ENCODE data around the gene PTK6. TPM values are rescaled to one million over a fixed set of nuclear protein-coding genes. Genes with fewer than 3 reads are reported as not detected.
A peak's percentile ranks its signal among the peaks of the same experiment; 100 is the strongest.

PTK6 gene
- total and polyA plus RNA-seq, 2 experiments from 2014 or later: 0.27 to 1.1 TPM

DNA sequence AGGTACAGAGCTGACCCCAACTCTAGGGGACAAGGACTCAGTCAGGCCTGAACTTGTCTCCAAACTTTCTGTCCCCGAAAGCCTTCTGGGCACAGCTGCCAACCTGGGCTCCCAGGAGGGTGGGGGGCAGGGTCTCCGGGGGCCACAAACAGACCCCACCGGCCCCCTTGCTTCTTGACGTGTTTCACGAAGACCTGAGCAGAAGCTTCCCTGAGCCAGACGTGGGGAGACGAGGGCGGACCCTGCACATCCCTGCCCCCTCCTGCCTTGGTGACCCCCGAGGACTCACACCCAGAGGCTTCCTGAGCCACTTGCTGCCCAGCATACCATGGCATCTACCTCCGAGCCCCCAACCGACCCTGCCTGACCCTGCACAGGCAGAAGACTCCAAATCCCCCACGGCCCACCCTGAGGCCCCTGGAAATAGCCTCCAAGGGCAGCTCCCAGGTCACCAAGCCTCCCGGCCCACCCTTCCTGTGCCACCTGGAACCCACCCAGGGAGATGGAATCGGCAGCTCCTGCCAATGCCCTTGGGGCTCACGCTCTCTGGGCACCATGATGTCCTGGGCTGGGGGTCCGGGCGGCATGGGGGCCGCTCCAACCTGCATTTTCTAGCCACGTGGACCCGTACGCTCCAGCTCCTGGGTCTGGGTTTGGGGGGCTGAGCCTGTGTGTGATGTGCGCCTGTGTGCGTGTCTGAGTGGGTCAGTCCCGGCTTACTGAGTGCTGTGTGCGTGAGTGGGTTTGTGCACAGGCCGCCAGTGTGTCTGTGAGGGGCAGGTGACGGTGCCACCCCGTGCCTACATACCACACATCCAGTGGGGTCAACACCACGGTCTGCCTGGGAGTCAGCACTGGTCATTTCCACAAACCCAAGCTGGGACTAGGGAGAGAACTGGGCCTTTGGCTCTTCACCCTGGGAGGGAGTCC, 2.5 kb upstream of the PTK6 start:
- 93% methylated on average over 25 of the region's 29 CpGs for WGBS (ENCODE audit: low lambda C conversion rate, missing lambda C conversion rate)
- no peak overlapping the region for H3K27ac ChIP-seq

DNA sequence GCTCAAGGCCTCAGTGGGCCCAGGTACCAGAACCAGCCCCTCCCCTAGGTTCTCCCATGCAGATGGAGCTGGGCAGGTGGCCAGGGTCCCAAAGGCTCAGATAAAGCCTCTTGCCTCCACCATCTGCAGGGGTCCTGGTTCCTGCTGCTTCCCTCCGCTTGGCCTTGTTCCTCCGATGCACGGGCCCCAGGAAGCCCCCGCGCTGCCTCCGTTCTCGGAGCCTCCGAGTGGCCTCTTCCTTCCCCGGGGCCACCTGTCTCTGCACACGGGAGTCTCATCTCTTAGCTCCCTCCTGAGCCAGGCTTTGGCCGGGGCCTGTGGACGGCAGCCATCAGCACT, 1.9 kb upstream of the PTK6 start:
- no peaks in the 10 kb centered on the region for H3K36me3 ChIP-seq (replicated peaks; ENCODE audit: insufficient read depth, low read depth)
- peaks cover 3% of the 10 kb centered on the region for H3K4me1 ChIP-seq (ENCODE audit: insufficient read depth)
- TF ChIP-seq EZH2phosphoT487 (IDR thresholded peaks at IDR 0.05; ENCODE audit: low read depth, severe bottlenecking, unreplicated experiment): no peak
- H3K79me2 ChIP-seq: no peaks in the 10 kb centered on the region
- H3K27ac ChIP-seq: no peak overlapping the region
- H3K27me3 ChIP-seq: no peaks in the 10 kb centered on the region
- H3K4me2 ChIP-seq: no peak overlapping the region
- no peak for DNase-seq (ENCODE audit: low spot score)
- H2AFZ ChIP-seq: no peak overlapping the region
- no peaks in the 10 kb centered on the region for H3K9me2 ChIP-seq (replicated peaks; ENCODE audit: insufficient read depth)
- H3K4me3 ChIP-seq: no peak overlapping the region
- WGBS (ENCODE audit: low lambda C conversion rate, missing lambda C conversion rate): 94% methylated on average over 12 of the region's 12 CpGs
- no peaks in the 10 kb centered on the region for H3K9me3 ChIP-seq (ENCODE audit: low read depth)
- no peaks in the 10 kb centered on the region for H4K20me1 ChIP-seq (ENCODE audit: insufficient read depth, poor library complexity, severe bottlenecking)

More for the DNA sequence above, 2.5 kb upstream of the PTK6 start:
- no peaks in the 10 kb centered on the region for H3K27me3 ChIP-seq
- H3K4me2 ChIP-seq: no peak overlapping the region
- no peaks in the 10 kb centered on the region for H3K9me2 ChIP-seq (replicated peaks; ENCODE audit: insufficient read depth)
- H2AFZ ChIP-seq: no peak overlapping the region
- no peaks in the 10 kb centered on the region for H4K20me1 ChIP-seq (ENCODE audit: insufficient read depth, poor library complexity, severe bottlenecking)
- H3K79me2 ChIP-seq: no peaks in the 10 kb centered on the region
- H3K36me3 ChIP-seq (replicated peaks; ENCODE audit: insufficient read depth, low read depth): no peaks in the 10 kb centered on the region
- H3K9me3 ChIP-seq (ENCODE audit: low read depth): no peaks in the 10 kb centered on the region
- H3K4me3 ChIP-seq: no peak overlapping the region
- TF ChIP-seq EZH2phosphoT487 (IDR thresholded peaks at IDR 0.05; ENCODE audit: low read depth, severe bottlenecking, unreplicated experiment) (no peak), EZH2 (IDR thresholded peaks at IDR 0.05; ENCODE audit: borderline replicate concordance) (no peak)
- TF ChIP-seq, protein P1, sequence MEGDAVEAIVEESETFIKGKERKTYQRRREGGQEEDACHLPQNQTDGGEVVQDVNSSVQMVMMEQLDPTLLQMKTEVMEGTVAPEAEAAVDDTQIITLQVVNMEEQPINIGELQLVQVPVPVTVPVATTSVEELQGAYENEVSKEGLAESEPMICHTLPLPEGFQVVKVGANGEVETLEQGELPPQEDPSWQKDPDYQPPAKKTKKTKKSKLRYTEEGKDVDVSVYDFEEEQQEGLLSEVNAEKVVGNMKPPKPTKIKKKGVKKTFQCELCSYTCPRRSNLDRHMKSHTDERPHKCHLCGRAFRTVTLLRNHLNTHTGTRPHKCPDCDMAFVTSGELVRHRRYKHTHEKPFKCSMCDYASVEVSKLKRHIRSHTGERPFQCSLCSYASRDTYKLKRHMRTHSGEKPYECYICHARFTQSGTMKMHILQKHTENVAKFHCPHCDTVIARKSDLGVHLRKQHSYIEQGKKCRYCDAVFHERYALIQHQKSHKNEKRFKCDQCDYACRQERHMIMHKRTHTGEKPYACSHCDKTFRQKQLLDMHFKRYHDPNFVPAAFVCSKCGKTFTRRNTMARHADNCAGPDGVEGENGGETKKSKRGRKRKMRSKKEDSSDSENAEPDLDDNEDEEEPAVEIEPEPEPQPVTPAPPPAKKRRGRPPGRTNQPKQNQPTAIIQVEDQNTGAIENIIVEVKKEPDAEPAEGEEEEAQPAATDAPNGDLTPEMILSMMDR (IDR thresholded peaks at IDR 0.05; ENCODE audit: poor library complexity): no peak
- DNase-seq (ENCODE audit: low spot score): no peak
- H3K4me1 ChIP-seq (ENCODE audit: insufficient read depth): peaks cover 3% of the 10 kb centered on the region

DNA sequence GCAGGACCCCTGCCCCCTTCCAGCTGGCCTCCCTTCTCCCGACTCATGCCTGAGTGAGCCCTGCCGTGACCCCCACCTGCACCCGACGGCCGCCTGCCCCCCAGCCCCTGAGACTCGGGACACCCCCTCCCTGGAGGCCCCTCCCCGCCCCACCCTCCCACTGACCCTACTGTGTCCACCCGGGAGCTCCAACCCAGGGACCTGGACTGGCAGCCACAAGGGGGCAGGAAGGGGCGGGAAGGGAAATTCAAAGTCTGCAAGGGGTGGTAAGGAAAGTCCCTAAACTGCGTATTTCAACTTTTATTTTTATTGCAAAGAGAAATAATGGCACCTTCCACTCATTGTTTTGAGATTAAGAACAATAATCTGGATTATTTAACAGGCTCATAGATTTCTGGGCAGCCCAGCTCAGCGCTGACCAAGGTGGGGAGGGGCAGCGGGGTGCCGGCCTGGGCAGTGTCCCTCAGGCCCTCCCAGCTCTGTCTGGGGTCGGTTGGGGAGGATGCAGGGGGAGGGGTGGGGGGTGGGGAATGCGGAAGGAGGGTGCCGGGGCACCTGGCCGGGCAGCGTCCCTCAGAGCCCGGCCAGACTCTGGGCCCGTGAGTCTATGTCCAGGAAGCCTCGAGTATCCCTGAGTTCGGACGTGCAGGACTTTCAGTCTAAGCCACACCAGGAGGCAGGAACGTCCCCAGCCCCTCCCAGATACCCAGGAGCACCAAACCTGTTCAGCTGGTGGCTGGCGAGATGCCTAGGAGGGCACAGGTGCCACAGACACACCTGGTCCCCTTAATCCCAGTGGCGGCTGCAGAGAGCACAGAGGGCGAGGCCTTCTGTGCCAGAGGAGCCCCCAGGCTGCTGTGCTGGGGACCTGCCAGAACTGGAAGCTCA, 1.3 kb upstream of the PTK6 start:
- 78% methylated on average over 15 of the region's 27 CpGs for WGBS (ENCODE audit: low lambda C conversion rate, missing lambda C conversion rate)
- Histone ChIP-seq H3K4me3 (no peak overlapping the region), H3K27ac (no peak overlapping the region), H3K79me2 (no peaks in the 10 kb centered on the region), H2AFZ (no peak overlapping the region), H3K9me2 (replicated peaks; ENCODE audit: insufficient read depth) (no peaks in the 10 kb centered on the region), H3K4me2 (peak overlapping the region; percentile 90), H3K36me3 (replicated peaks; ENCODE audit: insufficient read depth, low read depth) (no peaks in the 10 kb centered on the region), H3K27me3 (no peaks in the 10 kb centered on the region), H3K9me3 (ENCODE audit: low read depth) (no peaks in the 10 kb centered on the region), H4K20me1 (ENCODE audit: insufficient read depth, poor library complexity, severe bottlenecking) (no peaks in the 10 kb centered on the region), H3K4me1 (ENCODE audit: insufficient read depth) (peaks cover 3% of the 10 kb centered on the region)
- DNase-seq (ENCODE audit: low spot score): peak; percentile 57
- no peak for TF ChIP-seq EZH2 (IDR thresholded peaks at IDR 0.05; ENCODE audit: borderline replicate concordance)
- TF ChIP-seq EZH2phosphoT487 (IDR thresholded peaks at IDR 0.05; ENCODE audit: low read depth, severe bottlenecking, unreplicated experiment): no peak
- TF ChIP-seq, protein P1 (IDR thresholded peaks at IDR 0.05; ENCODE audit: poor library complexity): no peak

Data from hepatocyte (in vitro differentiated cells).